Mesenchymal stem cell (in vitro differentiated cells and primary cell): Measurements from ENCODE around the gene SLX1A.
"Not testable (repeated sequence)": the region's sequence is repeated elsewhere in the genome, so short reads cannot be mapped to it uniquely, and the experiment has no call there.

ENCODE experiments used
- DNase-seq: peaks from one replicate; pipeline ENCODE4 v3.0.0-alpha.2; 2013
- H2AFZ ChIP-seq: one replicate; pipeline ENCODE4 v1.6.1; 2013; ENCODE audit warnings: low read depth, mild to moderate bottlenecking, control low read depth, inconsistent platforms, low read length, moderate library complexity
- H2AK5ac ChIP-seq: 2 replicates; pipeline ENCODE4 v1.6.1; 2013; ENCODE audit warnings: low read length, moderate library complexity, mild to moderate bottlenecking, inconsistent platforms; ENCODE audit not compliant: severe bottlenecking
- H2BK120ac ChIP-seq: one replicate; pipeline ENCODE4 v1.6.1; 2013; ENCODE audit warnings: low read depth, mild to moderate bottlenecking, inconsistent platforms, low read length, moderate library complexity
- H2BK12ac ChIP-seq, 2 experiments: one replicate each; pipeline ENCODE4 v1.6.1; 2013; ENCODE audit warnings: inconsistent platforms in 2 of 2, low read length in 2 of 2, mild to moderate bottlenecking in 2 of 2, moderate library complexity in 2 of 2, control low read depth in 1 of 2
- H2BK15ac ChIP-seq: one replicate; pipeline ENCODE4 v1.6.1; 2013; ENCODE audit warnings: mild to moderate bottlenecking, low read depth, inconsistent platforms; ENCODE audit not compliant: poor library complexity, severe bottlenecking
- H2BK5ac ChIP-seq: 2 replicates; pipeline ENCODE4 v1.6.1; 2013; ENCODE audit warnings: low read depth, mild to moderate bottlenecking, low read length, control low read depth, inconsistent platforms; ENCODE audit not compliant: poor library complexity, severe bottlenecking
- H3K14ac ChIP-seq, 2 experiments: one replicate each; pipeline ENCODE4 v1.6.1; 2013; ENCODE audit warnings: inconsistent platforms in 2 of 2, low read length in 2 of 2, control low read depth in 1 of 2, mild to moderate bottlenecking in 1 of 2, moderate library complexity in 1 of 2
- H3K18ac ChIP-seq, 2 experiments: one replicate each; pipeline ENCODE4 v1.6.1; 2013; ENCODE audit warnings: inconsistent platforms in 2 of 2, low read length in 2 of 2, control low read depth in 1 of 2, low read depth in 1 of 2, mild to moderate bottlenecking in 1 of 2
- H3K23ac ChIP-seq, 2 experiments: one replicate each; pipeline ENCODE4 v1.6.1; 2013; ENCODE audit warnings: inconsistent platforms in 2 of 2, low read length in 2 of 2, mild to moderate bottlenecking in 2 of 2, moderate library complexity in 2 of 2, control low read depth in 1 of 2
- H3K27ac ChIP-seq: 2 replicates; pipeline ENCODE4 v1.5.1; 2013; ENCODE audit warnings: mild to moderate bottlenecking, moderate library complexity, low read length, control low read depth, inconsistent platforms; ENCODE audit not compliant: poor library complexity, severe bottlenecking
- H3K27me3 ChIP-seq, 2 experiments: 2 replicates each; pipeline versions ENCODE4 v1.6.1 to v1.7.0; 2013; ENCODE audit warnings: low read length in 2 of 2, mild to moderate bottlenecking in 2 of 2, moderate library complexity in 2 of 2, control low read depth in 1 of 2, inconsistent platforms in 1 of 2; ENCODE audit not compliant: control insufficient read depth in 1 of 2, insufficient read depth in 1 of 2
- H3K36me3 ChIP-seq, 2 experiments: 2 replicates each; pipeline versions ENCODE4 v1.6.1 to v1.7.0; 2013; ENCODE audit warnings: low read length in 2 of 2, control low read depth in 1 of 2, inconsistent platforms in 1 of 2, low read depth in 1 of 2, mild to moderate bottlenecking in 1 of 2; ENCODE audit not compliant: insufficient read depth in 2 of 2, control insufficient read depth in 1 of 2
- H3K4ac ChIP-seq, 2 experiments: one replicate each; pipeline ENCODE4 v1.6.1; 2013; ENCODE audit warnings: inconsistent platforms in 2 of 2, low read length in 2 of 2, mild to moderate bottlenecking in 2 of 2, moderate library complexity in 2 of 2, control low read depth in 1 of 2, low read depth in 1 of 2
- H3K4me1 ChIP-seq: 2 replicates; pipeline ENCODE4 v1.6.1; 2013; ENCODE audit warnings: low read depth, low read length, control low read depth; ENCODE audit not compliant: control insufficient read depth, insufficient read depth
- H3K4me2 ChIP-seq: 2 replicates; pipeline ENCODE4 v1.6.1; 2013; ENCODE audit warnings: low read length, mild to moderate bottlenecking, inconsistent platforms; ENCODE audit not compliant: poor library complexity, severe bottlenecking
- H3K4me3 ChIP-seq, 2 experiments: 2 replicates each; pipeline versions ENCODE4 v1.5.1 to v1.7.0; 2013; ENCODE audit warnings: low read length in 2 of 2, mild to moderate bottlenecking in 2 of 2, control low read depth in 1 of 2, low read depth in 1 of 2; ENCODE audit not compliant: insufficient read depth in 1 of 2
- H3K79me1 ChIP-seq: replicated peaks from 2 replicates; pipeline ENCODE4 v1.6.1; 2013; ENCODE audit warnings: mild to moderate bottlenecking, control low read depth, low read length, inconsistent platforms; ENCODE audit not compliant: poor library complexity, severe bottlenecking
- H3K9ac ChIP-seq: 2 replicates; pipeline ENCODE4 v1.7.0; 2013; ENCODE audit warnings: mild to moderate bottlenecking, low read length, moderate library complexity
- H3K9me3 ChIP-seq: 2 replicates; pipeline ENCODE4 v1.7.0; 2013; ENCODE audit warnings: mild to moderate bottlenecking, low read length; ENCODE audit not compliant: control insufficient read depth
- H4K8ac ChIP-seq: one replicate; pipeline ENCODE4 v1.6.1; 2013; ENCODE audit warnings: inconsistent platforms, mild to moderate bottlenecking, low read length, moderate library complexity
- H4K91ac ChIP-seq: one replicate; pipeline ENCODE4 v1.6.1; 2013; ENCODE audit warnings: mild to moderate bottlenecking, low read length, inconsistent platforms
- WGBS: methylation state at CpG from one replicate; pipeline ENCODE4 v1.1.7; 2013; ENCODE audit warnings: mixed read lengths; 5-methylcytosine and 5-hydroxymethylcytosine counted together

SLX1A gene

GRCh38 chr16:30206252-30206651 is 12.6 kb downstream of the SLX1A start:
- not testable (repeated sequence) for H3K9me3 ChIP-seq, H4K91ac ChIP-seq, H3K4me1 ChIP-seq, H4K8ac ChIP-seq, H3K27me3 ChIP-seq, H2AFZ ChIP-seq, H3K36me3 ChIP-seq, DNase-seq, H3K14ac ChIP-seq, H2AK5ac ChIP-seq, H3K23ac ChIP-seq, H3K79me1 ChIP-seq, H2BK120ac ChIP-seq, H2BK5ac ChIP-seq, H3K27ac ChIP-seq, H3K18ac ChIP-seq, H3K9ac ChIP-seq, H3K4ac ChIP-seq, H2BK12ac ChIP-seq, H2BK15ac ChIP-seq, H3K4me2 ChIP-seq
- no CpG with 5 or more reads among the region's 33 CpGs for WGBS
- H3K4me3 ChIP-seq, result peak overlapping the region in 1 of 2 experiments; percentile 71

DNA sequence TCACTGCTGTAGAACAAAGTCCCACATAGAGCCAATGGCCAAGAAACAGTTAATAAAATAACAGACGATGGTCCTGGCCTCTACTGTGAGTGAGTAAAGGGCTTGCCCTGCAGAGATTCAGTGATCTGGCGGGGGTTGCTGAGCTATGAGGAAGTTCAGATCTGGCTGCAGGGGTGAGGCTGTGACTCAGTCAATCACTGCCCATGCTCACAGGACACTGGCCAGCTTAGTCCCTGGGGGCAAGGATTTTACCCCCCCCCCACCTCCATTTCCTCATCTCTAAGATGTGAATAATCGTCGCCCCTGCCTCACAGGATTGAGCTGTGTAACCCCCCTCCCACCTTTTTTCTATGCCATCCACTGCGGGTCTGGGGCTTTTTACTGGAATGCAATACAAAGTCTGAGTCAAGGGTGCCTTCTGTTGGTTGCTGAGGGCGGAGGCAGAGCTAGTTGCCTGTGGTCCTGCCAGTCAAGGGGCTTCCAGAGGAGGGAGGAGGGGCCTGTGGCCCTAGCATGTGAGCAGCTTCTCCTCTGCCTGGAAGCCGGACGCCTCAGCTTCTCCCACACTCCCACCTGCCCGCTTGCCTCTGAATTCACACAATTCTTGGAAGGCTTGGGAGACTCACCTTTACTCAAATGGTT is 13.5 kb downstream of the SLX1A start:
- H4K91ac ChIP-seq, H2AK5ac ChIP-seq, H3K9me3 ChIP-seq, H3K14ac ChIP-seq, H2BK120ac ChIP-seq, H3K79me1 ChIP-seq, H3K18ac ChIP-seq, H4K8ac ChIP-seq, H3K4me2 ChIP-seq, H3K27me3 ChIP-seq, H3K9ac ChIP-seq, H2AFZ ChIP-seq, H3K4me3 ChIP-seq, H3K27ac ChIP-seq, H2BK15ac ChIP-seq, DNase-seq, H3K36me3 ChIP-seq, H3K23ac ChIP-seq, H2BK12ac ChIP-seq, H3K4ac ChIP-seq, H2BK5ac ChIP-seq, H3K4me1 ChIP-seq: not testable (repeated sequence)
- WGBS, result no CpG with 5 or more reads among the region's 9 CpGs

DNA sequence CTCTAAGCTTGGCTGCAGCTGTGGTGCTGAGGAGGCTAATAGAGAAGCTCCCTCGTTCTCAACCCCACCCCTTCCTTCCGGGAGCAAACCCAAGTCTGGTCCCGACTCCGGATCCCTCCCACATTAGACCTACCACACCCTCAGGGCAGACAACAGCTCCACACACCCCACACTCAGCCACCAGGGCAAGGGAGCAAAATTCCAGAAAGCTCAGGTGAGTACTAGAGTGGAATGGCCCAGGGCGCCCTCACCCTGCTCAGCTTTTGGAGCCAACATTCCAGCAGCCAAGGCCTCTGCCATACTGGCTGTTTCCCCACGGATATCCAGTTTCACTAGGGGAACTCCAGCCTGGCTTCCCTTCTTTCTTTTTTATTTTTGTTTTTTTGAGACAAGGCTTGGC is 15.4 kb downstream of the SLX1A start:
- not testable (repeated sequence) for H3K27me3 ChIP-seq, H3K18ac ChIP-seq, H3K4ac ChIP-seq, H3K9ac ChIP-seq, H3K4me1 ChIP-seq, H3K4me2 ChIP-seq, H2AK5ac ChIP-seq, H2BK5ac ChIP-seq, H2BK120ac ChIP-seq, H3K27ac ChIP-seq, DNase-seq, H3K79me1 ChIP-seq, H3K23ac ChIP-seq, H3K9me3 ChIP-seq, H3K36me3 ChIP-seq, H3K4me3 ChIP-seq, H2BK15ac ChIP-seq, H3K14ac ChIP-seq, H4K91ac ChIP-seq, H2BK12ac ChIP-seq, H4K8ac ChIP-seq, H2AFZ ChIP-seq
- no CpG with 5 or more reads among the region's 6 CpGs for WGBS

DNA sequence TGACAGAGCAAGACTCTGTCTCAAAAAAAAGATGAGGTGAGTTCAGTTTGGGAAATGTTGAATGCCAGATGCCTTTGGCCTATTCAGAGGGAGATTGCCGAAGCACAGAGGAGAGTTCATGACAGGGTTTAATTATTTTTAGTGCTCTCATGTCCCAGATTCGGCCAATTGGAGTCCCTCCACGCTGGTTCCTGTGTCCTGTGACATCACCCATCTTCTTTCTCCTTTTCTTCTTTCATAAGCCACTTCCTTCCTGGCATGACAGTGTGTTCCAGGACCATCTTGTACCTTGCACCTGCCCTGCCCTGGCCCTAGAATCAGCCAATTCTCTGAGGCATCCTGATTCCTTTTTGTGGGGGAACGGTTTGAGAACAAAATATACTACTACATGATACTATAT is 17.7 kb downstream of the SLX1A start:
- H3K4me2 ChIP-seq, H2BK120ac ChIP-seq, H2AFZ ChIP-seq, H3K4me1 ChIP-seq, H3K4ac ChIP-seq, H3K27ac ChIP-seq, H3K27me3 ChIP-seq, H2BK5ac ChIP-seq, H4K91ac ChIP-seq, H3K23ac ChIP-seq, H3K4me3 ChIP-seq, H3K79me1 ChIP-seq, H3K36me3 ChIP-seq, H4K8ac ChIP-seq, H3K9ac ChIP-seq, H3K18ac ChIP-seq, H2BK12ac ChIP-seq, H2AK5ac ChIP-seq, DNase-seq, H2BK15ac ChIP-seq, H3K14ac ChIP-seq, H3K9me3 ChIP-seq: not testable (repeated sequence)
- no CpG with 5 or more reads among the region's 4 CpGs for WGBS
